ENCODE measurements around the gene SMYD5. TPM values are rescaled to one million over a fixed set of nuclear protein-coding genes. Genes with fewer than 3 reads are reported as not detected.

SMYD5 gene
- total RNA-seq, 2 donors from 2014 or later: 12.6 to 16.2 TPM

DNA sequence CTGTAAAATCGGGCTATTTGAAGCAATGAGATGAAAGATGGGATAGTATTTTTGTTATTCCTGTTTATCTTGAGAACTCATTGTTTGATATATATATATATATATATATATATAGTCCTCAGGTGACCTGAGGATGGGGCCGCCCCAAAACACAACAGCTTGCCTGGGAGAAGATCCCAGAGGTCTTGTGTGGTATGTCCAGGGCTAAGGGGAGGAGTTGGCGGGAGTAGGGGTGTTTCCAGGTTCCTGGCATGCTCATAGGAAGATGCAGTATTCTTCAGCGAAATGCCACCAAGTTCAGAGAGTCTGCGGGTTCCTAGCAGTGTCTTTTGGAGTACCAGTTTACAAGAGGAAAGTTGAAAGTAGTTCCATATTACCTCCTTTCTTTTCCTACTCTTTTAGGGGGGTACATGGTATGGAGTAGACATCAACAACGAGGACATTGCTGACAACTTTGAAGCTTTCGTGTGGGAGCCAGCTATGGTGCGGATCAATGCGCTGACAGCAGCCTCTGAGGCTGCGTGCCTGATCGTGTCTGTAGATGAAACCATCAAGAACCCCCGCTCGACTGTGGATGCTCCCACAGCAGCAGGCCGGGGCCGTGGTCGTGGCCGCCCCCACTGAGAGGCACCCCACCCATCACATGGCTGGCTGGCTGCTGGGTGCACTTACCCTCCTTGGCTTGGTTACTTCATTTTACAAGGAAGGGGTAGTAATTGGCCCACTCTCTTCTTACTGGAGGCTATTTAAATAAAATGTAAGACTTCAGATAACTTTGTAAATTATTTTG is 38.4 kb downstream of the SMYD5 start:
- no peak overlapping the region for H3K27ac ChIP-seq
- no peak overlapping the region for H3K4me3 ChIP-seq
- H3K36me3 ChIP-seq: peaks cover 55% of the 10 kb centered on the region
- TF ChIP-seq, protein P1, sequence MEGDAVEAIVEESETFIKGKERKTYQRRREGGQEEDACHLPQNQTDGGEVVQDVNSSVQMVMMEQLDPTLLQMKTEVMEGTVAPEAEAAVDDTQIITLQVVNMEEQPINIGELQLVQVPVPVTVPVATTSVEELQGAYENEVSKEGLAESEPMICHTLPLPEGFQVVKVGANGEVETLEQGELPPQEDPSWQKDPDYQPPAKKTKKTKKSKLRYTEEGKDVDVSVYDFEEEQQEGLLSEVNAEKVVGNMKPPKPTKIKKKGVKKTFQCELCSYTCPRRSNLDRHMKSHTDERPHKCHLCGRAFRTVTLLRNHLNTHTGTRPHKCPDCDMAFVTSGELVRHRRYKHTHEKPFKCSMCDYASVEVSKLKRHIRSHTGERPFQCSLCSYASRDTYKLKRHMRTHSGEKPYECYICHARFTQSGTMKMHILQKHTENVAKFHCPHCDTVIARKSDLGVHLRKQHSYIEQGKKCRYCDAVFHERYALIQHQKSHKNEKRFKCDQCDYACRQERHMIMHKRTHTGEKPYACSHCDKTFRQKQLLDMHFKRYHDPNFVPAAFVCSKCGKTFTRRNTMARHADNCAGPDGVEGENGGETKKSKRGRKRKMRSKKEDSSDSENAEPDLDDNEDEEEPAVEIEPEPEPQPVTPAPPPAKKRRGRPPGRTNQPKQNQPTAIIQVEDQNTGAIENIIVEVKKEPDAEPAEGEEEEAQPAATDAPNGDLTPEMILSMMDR (IDR thresholded peaks at IDR 0.05): no peak
- DNase-seq (ENCODE audit: low spot score): no peak
- no peaks in the 10 kb centered on the region for H3K4me1 ChIP-seq (ENCODE audit: control insufficient read depth in 1 of 2, low read depth in 2 of 2)
- H3K9me3 ChIP-seq: no peaks in the 10 kb centered on the region
- no peaks in the 10 kb centered on the region for H3K27me3 ChIP-seq (replicated peaks; ENCODE audit: insufficient read depth)
- no peak for ATAC-seq (ENCODE audit: insufficient number of reproducible peaks, low FRiP score, low read depth)

DNA sequence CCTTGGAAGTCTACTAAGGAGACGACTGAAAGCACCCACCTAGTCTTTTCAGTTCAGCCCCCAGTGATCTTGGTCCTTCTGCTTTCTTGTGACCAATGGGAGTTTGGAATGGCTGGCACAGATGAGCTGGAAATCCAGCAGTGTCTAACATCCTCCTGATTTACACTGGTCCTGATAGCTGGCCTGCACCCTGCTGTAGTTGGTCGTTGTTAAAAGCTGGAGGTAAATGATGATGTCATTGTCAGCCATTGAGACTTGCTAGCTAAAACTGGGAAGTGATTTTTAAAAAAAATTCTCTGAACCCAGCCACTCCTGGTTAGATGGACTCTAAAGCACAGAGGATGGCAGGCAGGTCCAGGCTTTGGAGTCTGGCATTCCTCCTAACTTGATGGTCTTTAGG is 39.4 kb downstream of the SMYD5 start:
- Histone ChIP-seq H3K9me3 (no peaks in the 10 kb centered on the region), H3K36me3 (peaks cover 46% of the 10 kb centered on the region), H3K27ac (no peak overlapping the region), H3K4me1 (ENCODE audit: control insufficient read depth in 1 of 2, low read depth in 2 of 2) (no peaks in the 10 kb centered on the region), H3K27me3 (replicated peaks; ENCODE audit: insufficient read depth) (no peaks in the 10 kb centered on the region), H3K4me3 (no peak overlapping the region)
- DNase-seq (ENCODE audit: low spot score) (no peak), ATAC-seq (ENCODE audit: insufficient number of reproducible peaks, low FRiP score, low read depth) (no peak)
- TF ChIP-seq, protein P1 (IDR thresholded peaks at IDR 0.05): no peak

DNA sequence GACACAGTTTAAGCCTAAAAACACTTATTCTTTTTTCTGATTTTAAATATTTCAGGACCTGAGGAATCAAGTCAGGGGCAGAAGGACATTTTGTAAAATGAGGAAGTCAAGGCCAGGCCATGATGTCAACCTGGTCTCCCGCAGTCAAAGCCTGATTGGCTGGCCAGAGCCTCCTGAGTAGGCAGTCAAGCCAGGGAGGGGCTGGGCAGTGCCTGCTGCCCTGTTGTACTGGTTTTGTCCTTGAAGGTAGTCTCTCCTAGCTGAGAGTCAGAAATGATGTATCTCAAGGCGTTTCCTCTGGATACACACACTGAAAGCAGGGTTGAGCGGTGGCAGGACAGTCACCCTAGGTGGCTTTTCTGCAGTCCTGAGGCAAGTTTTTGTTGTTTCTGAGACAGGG is 39.9 kb downstream of the SMYD5 start:
- H3K9me3 ChIP-seq: no peaks in the 10 kb centered on the region
- no peak for DNase-seq (ENCODE audit: low spot score)
- H3K36me3 ChIP-seq: peaks cover 41% of the 10 kb centered on the region
- no peaks in the 10 kb centered on the region for H3K4me1 ChIP-seq (ENCODE audit: control insufficient read depth in 1 of 2, low read depth in 2 of 2)
- H3K4me3 ChIP-seq: no peak overlapping the region
- ATAC-seq (ENCODE audit: insufficient number of reproducible peaks, low FRiP score, low read depth): no peak
- TF ChIP-seq, protein P1 (IDR thresholded peaks at IDR 0.05): no peak
- H3K27me3 ChIP-seq (replicated peaks; ENCODE audit: insufficient read depth): no peaks in the 10 kb centered on the region
- no peak overlapping the region for H3K27ac ChIP-seq

DNA sequence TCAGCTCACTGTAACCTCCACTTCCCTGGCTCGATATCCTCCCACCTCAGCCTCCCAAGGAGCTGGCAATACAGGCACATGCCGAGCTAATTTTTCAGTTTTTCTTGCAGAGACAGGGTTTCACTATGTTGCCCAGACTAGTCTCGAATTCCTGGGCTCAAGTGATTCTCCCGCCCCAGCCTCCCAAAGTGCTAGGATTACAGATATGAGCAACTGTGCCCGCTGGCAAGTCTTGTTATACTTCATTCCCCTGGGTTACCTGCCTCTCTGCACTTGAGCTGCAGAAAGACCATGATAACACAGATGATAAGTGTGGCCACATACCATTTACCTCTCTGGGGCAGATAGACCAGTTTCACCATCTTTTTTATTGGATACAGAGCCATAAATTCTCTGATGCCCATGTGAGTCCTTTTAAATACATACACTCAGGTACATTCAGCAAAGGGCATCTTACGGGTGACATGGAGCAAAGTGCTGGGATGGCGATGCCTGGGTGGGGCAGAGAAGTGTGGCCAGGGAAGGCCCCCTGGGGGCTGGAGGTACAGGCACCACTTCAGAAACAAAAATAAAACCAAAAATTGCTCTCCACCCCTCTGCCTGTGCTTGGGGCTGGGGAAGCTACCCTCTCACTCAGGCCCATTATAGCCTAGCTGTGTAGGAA is 40.4 kb downstream of the SMYD5 start:
- no peak overlapping the region for H3K4me3 ChIP-seq
- H3K27ac ChIP-seq: no peak overlapping the region
- TF ChIP-seq, protein P1 (IDR thresholded peaks at IDR 0.05): no peak
- H3K4me1 ChIP-seq (ENCODE audit: control insufficient read depth in 1 of 2, low read depth in 2 of 2): no peaks in the 10 kb centered on the region
- no peak for DNase-seq (ENCODE audit: low spot score)
- H3K27me3 ChIP-seq (replicated peaks; ENCODE audit: insufficient read depth): no peaks in the 10 kb centered on the region
- no peaks in the 10 kb centered on the region for H3K9me3 ChIP-seq
- ATAC-seq (ENCODE audit: insufficient number of reproducible peaks, low FRiP score, low read depth): no peak
- H3K36me3 ChIP-seq: peaks cover 35% of the 10 kb centered on the region

DNA sequence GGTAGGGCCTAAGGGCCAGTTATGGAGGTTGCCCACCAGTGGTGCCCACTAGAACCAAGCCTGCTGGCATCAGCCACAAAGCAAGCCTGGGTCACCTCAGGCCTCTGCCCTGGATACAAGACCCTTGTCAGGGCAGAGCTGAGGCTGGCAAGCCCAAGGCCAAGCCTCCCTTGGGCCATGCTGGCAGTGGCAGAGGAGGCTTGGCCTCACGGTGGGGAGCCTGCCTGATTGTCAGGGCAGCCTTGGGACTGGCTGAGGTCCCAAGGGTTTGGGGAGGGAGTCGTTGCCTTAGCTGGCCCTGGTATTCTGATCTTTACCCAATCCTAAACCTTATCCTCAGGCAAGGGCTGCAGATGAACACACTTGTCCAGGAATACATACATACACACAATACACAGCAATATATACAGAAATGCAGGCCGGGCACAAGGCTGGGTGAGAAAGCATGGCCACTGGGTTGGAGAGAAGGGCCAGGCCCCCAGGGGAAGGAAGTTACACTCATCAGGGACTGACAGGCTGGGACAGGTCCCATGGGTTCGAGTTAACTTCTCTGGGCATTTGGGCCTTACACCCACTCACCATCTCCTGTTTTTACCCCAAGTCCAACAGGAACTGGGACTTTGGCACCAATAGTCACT is 41.1 kb downstream of the SMYD5 start:
- Histone ChIP-seq H3K4me3 (no peak overlapping the region), H3K9me3 (no peaks in the 10 kb centered on the region), H3K4me1 (ENCODE audit: control insufficient read depth in 1 of 2, low read depth in 2 of 2) (no peaks in the 10 kb centered on the region), H3K27ac (no peak overlapping the region), H3K27me3 (replicated peaks; ENCODE audit: insufficient read depth) (no peaks in the 10 kb centered on the region), H3K36me3 (peaks cover 29% of the 10 kb centered on the region)
- TF ChIP-seq, protein P1 (IDR thresholded peaks at IDR 0.05): no peak
- DNase-seq (ENCODE audit: low spot score) (no peak), ATAC-seq (ENCODE audit: insufficient number of reproducible peaks, low FRiP score, low read depth) (no peak)

Data from thoracic aorta (tissue), 2 donors.